Measurements from ENCODE around the gene LGALS7B. TPM values are rescaled to one million over a fixed set of nuclear protein-coding genes. Genes with fewer than 3 reads are reported as not detected.

The LGALS7B gene
- total and polyA plus RNA-seq, 2 of the 4 experiments (the other 2 are of a cell fraction): not detected

GRCh38 chr19:38836159-38836982 lies 47.4 kb downstream of the LGALS7B start:
- peaks cover 55% of the 10 kb centered on the region for H3K36me3 ChIP-seq (ENCODE audit: control insufficient read depth, insufficient read depth, low read length)
- H2AFZ ChIP-seq (replicated peaks; ENCODE audit: low read length, poor library complexity): no peak overlapping the region
- DNase-seq (no peak), ATAC-seq (ENCODE audit: low read depth) (no peak)
- H3K4ac ChIP-seq (ENCODE audit: low read depth, low read length): peak overlapping the region; percentile 39
- H3K14ac ChIP-seq (replicated peaks; ENCODE audit: low read depth, low read length): no peak overlapping the region
- H3K9me3 ChIP-seq (ENCODE audit: control insufficient read depth, insufficient read depth, low read length): no peaks in the 10 kb centered on the region
- no peak overlapping the region for H2AK5ac ChIP-seq (ENCODE audit: low read depth, low read length)
- H2BK5ac ChIP-seq (ENCODE audit: low read depth, low read length, poor library complexity, severe bottlenecking): no peak overlapping the region
- peak overlapping the region; percentile 84 for H2AK9ac ChIP-seq (replicated peaks; ENCODE audit: low read depth, low read length, poor library complexity)
- H4K5ac ChIP-seq (ENCODE audit: low read depth, low read length): no peak overlapping the region
- no TSS peak for BruUV-seq (replicated peaks)
- H3K56ac ChIP-seq (ENCODE audit: extremely low read depth, insufficient read depth, low read length): no peak overlapping the region
- H3K4me2 ChIP-seq (ENCODE audit: low read depth, low read length): no peak overlapping the region
- no CpG with 5 or more reads among the region's 8 CpGs for WGBS, 2 experiments (ENCODE audit: extremely low coverage in 2 of 2, insufficient read length in 1 of 2)
- dilution Hi-C loops (cut with HindIII; ENCODE audit: low sequenced_read_pairs, unreplicated experiment) (no loop called here), intact Hi-C loops (cut with micrococcal nuclease) (no loop called here), in situ Hi-C loops (cut with MboI; ENCODE audit: low sequenced_read_pairs) (no loop called here)
- no peak overlapping the region for H3K4me3 ChIP-seq (ENCODE audit: insufficient read depth, low read depth, low read length)
- H4K20me1 ChIP-seq (ENCODE audit: insufficient read depth, low read length): peaks cover 43% of the 10 kb centered on the region
- H3K79me1 ChIP-seq (ENCODE audit: low read depth in 1 of 2, low read length in 2 of 2): peaks cover 31 to 59% of the 10 kb centered on the region in 2 experiments
- H4K8ac ChIP-seq (ENCODE audit: low read depth in 2 of 2, low read length in 2 of 2): no peak overlapping the region
- ChIA-PET CTCF (no interaction called here), POLR2A (ENCODE audit: unreplicated experiment) (no interaction called here)
- no peak overlapping the region for H4K91ac ChIP-seq (ENCODE audit: insufficient read depth, low read depth, low read length)
- H3K23ac ChIP-seq (ENCODE audit: low read depth, low read length): 0 out of 2 replicates have a peak overlapping the region, but pooled peaks have one; percentile 5
- no peak overlapping the region for H2BK15ac ChIP-seq (ENCODE audit: low read depth, low read length)
- H2BK120ac ChIP-seq (ENCODE audit: low read depth, low read length): no peak overlapping the region
- no peak overlapping the region for H3K18ac ChIP-seq (ENCODE audit: low read depth, low read length)
- no peaks in the 10 kb centered on the region for H3K27me3 ChIP-seq (ENCODE audit: control insufficient read depth, insufficient read depth, low read length)
- H3K27ac ChIP-seq (ENCODE audit: insufficient read depth, low read length): peak overlapping the region; percentile 31; the same call in 1 of the 2 replicates
- TF ChIP-seq USF2 (IDR thresholded peaks at IDR 0.05; ENCODE audit: low read depth, low read length) (no peak), RFX5 (IDR thresholded peaks at IDR 0.05; ENCODE audit: low read depth, low read length) (no peak), POLR2A (IDR thresholded peaks at IDR 0.05; ENCODE audit: low read depth, low read length) (no peak), RCOR1 (IDR thresholded peaks at IDR 0.05; ENCODE audit: insufficient replicate concordance, low read length) (no peak)
- H3K9ac ChIP-seq (ENCODE audit: low read depth, low read length): no peak overlapping the region
- no peaks in the 10 kb centered on the region for H3K9me1 ChIP-seq (ENCODE audit: insufficient read depth, low read length)
- H3K4me1 ChIP-seq (ENCODE audit: control insufficient read depth, insufficient read depth, low read length): peaks cover 12% of the 10 kb centered on the region
- H2BK20ac ChIP-seq (ENCODE audit: low read depth, low read length): no peak overlapping the region
